NCI-H82 (cell line): ENCODE measurements around the gene RGR.
A peak's percentile ranks its signal among the peaks of the same experiment; 100 is the strongest.

Experiments
- DNase-seq: peaks from one replicate; lab custom pipeline; 2025; lab: John Stamatoyannopoulos, UW

Gene RGR

GRCh38 chr10:84221916-84222315 is 22.9 kb upstream of the RGR start:
- DNase-seq = no peak

- peak; percentile 39 for DNase-seq
Observed at GRCh38 chr10:84224411-84225028, 20.3 kb upstream of the RGR start.

GRCh38 chr10:84225427-84226173 is 19.3 kb upstream of the RGR start, which contains the start of gene LRIT2:
Gene LRIT2, minus strand, starts transcription at chr10:84225544. Its CDS starts 24 bp downstream, at chr10:84225520.
- DNase-seq = peak; percentile 91

GRCh38 chr10:84226616-84227015 is 18.2 kb upstream of the RGR start:
- peak; percentile 90 for DNase-seq

GRCh38 chr10:84227810-84228209 is 17.0 kb upstream of the RGR start:
- no peak for DNase-seq

- no peak for DNase-seq
Observed at GRCh38 chr10:84230359-84230758, 14.5 kb upstream of the RGR start.

- DNase-seq = no peak
Observed at GRCh38 chr10:84232376-84232775, 12.5 kb upstream of the RGR start.

- DNase-seq = no peak
Observed at GRCh38 chr10:84233940-84234339, 10.9 kb upstream of the RGR start.

- no peak for DNase-seq
Observed at GRCh38 chr10:84234479-84234878, 10.4 kb upstream of the RGR start.

GRCh38 chr10:84235096-84235495 is 9.8 kb upstream of the RGR start:
- DNase-seq = no peak

GRCh38 chr10:84236807-84237198 is 8.1 kb upstream of the RGR start:
- DNase-seq = no peak

- no peak for DNase-seq
Observed at GRCh38 chr10:84237199-84238051, 7.4 kb upstream of the RGR start.

GRCh38 chr10:84238909-84239308 is 5.9 kb upstream of the RGR start:
- no peak for DNase-seq

- peak; percentile 80 for DNase-seq
Observed at GRCh38 chr10:84241185-84241790, 3.6 kb upstream of the RGR start, which contains the start of gene LRIT1. Gene LRIT1, minus strand, starts transcription at chr10:84241546. Its CDS starts 107 bp downstream, at chr10:84241439.

- DNase-seq = peak; percentile 3
Observed at GRCh38 chr10:84243759-84244158, 1.1 kb upstream of the RGR start.

- no peak for DNase-seq
Observed at GRCh38 chr10:84247496-84247895, 2.6 kb downstream of the RGR start.

- no peak for DNase-seq
Observed at GRCh38 chr10:84248794-84249193, 3.9 kb downstream of the RGR start.

- peak; percentile 39 for DNase-seq
Observed at GRCh38 chr10:84254552-84255478, 10.0 kb downstream of the RGR start.

- peak; percentile 7 for DNase-seq
Observed at GRCh38 chr10:84256510-84257342, 11.9 kb downstream of the RGR start.
